Activated CD4-positive, alpha-beta T cell treated with anti-CD3 and anti-CD28 coated beads, Interleukin-2, amount 50 U/mL, for 16 hours (primary cell): Measurements from ENCODE around the gene C1RL.
"Not testable (repeated sequence)": the region's sequence is repeated elsewhere in the genome, so short reads cannot be mapped to it uniquely, and the experiment has no call there.

ENCODE experiments used
- DNase-seq: peaks from one replicate; pipeline ENCODE4 v3.0.0-alpha.2; 2020

The C1RL gene

DNA sequence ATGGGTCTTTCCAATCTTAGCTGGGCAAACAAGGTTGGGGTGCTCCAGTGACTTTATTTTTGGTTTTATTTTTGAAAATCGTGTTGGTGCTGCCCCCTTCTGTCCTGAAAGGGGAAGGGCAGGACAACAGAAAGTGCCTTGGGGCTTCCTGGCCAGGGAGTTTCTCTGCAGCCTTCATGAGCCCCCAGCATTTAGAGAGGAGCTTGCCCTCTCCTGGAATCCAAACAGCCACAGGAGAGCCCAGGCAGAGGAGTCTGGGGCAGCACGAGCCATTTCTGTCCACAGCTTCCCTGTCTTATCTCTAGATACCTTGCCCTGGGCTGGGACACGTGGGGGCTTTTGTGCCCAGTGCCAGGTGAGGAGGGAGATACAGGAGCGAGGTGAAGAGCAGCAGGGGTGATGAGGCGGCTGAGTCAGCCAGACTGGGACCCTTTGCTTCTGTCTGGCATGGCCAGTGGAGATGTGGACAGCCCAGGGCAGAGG lies 4.4 kb upstream of the C1RL start:
- peak; percentile 57 for DNase-seq

DNA sequence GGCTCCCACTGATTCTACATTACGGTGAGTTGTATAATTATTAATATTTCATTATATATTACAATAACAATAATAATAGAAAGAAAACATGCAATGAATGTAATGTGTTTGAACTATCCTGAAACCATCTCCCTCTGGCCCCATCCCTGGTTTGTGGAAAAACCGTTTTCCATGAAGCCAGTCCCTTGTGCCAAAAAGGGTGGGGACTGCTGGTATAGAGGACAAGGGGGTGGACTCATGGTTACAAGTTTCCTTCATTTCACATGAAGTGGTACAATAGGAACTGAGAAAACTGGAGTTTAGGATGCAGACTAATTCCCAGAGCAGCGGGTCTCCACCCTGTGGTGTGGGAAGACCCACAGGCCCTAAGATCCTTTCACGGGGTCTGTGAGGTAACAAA lies 3.0 kb upstream of the C1RL start:
- DNase-seq: no peak

DNA sequence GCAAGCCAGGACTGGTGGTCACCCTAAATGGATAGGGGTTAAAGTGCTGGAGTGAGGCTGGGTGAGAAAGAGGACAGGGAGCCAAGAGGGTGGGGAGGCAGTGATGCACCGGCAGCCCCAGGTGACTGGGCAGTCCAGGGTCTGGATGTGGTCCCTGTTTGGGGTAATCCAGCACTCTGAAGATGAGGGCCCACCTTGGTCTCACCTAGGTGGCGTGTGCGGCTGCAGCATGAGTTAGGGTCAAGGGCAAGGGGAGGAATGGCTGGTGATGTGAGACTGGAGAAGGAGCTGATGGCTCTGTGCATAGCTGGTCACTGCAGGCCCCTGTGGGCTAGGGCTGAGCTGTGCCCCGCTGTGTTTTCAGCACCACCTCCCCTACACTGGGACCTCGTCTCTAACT lies 1.6 kb upstream of the C1RL start:
- no peak for DNase-seq

DNA sequence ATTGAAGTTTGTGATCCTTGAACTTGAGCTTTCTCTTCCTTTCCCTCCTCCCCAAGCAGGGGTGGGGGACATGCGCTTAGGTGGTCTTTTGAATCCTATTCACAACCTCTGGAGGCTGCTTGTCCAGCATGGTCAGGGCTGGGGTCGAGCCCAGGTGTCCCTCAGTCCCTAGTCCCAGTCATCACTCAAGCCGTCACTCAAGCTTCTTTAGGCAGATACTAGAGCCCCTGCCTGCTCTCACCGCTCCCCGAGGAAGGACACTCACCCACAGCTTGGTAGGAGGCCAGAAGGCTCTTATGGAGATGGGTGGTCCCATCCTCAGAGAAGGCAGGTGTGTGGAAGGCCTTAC lies 532 bp upstream of the C1RL start:
- DNase-seq: no peak

DNA sequence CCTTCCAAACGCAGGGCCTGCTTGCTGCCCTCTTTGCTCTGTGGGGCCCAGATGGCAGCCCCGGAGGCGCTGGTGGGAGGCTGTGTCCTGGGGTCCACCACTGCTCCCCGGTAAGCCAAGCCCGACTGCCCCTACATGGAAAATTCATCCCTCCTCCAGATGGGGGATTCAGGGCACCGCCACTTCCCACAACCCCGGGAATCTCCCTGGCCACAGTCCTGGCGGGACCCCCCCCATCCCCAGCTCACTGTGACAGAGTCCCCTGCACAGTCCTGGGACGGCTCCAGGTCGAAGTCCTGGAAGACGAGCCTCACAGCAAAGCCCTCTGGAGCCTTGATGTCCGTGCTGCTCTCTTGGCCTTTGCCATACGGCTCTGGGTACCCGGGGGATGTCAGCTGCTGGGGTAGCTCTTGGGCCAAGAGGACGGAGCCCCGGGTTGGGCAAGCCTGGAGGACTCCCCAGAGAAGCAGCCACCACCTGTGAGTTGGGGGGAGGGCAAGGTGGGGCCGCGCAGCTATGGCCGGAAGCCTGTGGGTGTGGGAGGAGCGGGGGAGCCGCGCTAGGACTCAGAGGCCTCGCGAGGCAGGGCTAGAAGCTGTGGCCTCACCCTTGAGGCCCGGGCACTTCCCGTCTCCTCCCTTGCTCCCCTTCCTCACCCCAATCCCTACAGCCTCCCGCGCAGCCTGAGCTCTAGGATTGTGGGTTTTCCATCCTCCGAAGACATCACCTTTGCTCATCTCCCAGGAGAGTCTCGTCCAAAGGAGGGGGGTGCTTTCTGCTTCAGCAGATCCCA lies 815 bp downstream of the C1RL start:
- peak; percentile 86 for DNase-seq

DNA sequence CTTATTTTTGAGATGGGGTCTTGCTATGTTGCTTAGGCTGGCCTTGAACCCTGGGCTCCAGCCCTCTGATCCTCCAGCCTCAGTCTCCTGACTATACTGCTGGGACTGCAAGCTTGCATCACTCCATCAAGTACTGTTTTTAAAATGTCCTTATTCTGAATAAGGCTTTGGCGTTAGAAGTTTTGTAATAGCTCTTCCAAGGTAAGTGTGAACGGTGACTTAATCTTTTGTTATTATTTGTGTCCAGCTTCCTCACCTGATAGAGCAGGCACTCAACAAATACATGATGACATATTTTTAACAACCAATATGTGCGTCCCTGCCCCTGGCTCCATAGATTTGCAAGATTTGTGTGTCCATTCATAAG lies 1.4 kb downstream of the C1RL start:
- DNase-seq: peak; percentile 14

DNA sequence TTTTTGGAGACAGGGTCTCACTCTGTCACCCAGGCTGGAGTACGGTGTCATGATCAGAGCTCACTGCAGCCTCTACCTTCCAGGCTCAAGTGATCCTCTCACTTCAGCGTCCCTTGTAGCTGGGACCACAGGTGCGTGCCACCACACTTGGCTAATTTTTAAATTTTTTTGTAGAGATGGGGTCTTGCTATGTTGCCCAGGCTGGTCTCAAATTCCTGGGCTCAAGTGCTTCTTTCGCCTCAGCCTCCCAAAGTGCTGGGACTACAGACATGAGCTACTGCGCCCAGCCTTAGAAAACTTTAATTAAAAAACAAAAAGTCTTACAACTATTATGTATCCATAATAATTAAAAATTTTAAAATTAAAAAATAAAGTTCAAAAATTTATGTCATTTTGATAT lies 1.8 kb downstream of the C1RL start:
- DNase-seq: not testable (repeated sequence)

DNA sequence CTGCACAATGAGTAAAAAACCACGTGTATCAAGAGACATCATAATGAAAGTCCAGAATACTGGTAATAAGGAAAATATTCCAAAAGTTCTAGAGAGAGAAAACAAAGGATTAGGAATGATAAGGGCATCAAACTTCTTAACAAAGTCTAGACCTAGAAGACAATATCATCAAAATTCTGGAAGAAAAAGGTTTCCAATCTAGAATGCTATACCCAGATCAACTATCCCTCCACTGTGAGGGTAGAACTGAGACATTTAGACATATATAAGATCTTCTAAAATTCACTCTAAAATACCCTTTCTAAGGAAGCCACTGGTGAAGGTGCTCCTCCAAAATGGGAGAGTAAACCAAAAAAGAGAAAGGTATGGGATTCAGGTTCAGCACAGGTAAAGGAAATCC lies 2.9 kb downstream of the C1RL start:
- DNase-seq: no peak

DNA sequence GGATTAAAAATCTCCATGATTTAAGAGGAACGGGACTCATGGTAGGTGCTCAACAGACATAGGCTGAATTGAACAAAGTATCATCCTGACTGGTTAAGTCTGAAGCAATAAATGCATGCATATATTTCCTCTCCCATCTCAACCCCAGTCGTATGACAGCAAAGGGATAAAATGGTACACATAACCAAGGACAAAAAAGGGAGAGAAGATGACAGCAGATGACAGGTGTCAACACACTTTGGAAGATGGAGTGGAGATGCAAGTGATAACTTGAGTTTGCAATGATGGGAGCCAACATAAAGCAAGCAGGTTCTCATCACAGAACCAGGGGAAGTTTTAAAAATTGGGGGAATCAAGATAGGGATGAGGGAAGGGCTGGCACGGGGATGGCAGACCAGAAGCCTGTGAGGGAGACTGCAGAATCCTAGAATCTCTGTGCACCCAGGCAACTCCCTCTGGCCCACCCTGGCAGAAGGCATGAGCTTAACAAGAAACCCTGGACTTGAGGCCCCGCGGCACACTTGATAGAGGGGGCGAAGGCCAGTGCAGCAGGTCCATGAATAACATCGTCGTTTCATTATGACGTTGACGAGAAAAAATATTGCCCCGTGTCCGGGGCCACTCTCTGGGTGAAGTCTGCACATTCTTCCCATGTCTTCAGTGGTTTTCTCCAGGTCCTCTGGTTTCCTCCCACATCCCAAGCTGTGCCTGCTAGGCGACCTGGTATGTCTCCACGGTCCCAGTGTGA lies 5.0 kb downstream of the C1RL start:
- DNase-seq: no peak

DNA sequence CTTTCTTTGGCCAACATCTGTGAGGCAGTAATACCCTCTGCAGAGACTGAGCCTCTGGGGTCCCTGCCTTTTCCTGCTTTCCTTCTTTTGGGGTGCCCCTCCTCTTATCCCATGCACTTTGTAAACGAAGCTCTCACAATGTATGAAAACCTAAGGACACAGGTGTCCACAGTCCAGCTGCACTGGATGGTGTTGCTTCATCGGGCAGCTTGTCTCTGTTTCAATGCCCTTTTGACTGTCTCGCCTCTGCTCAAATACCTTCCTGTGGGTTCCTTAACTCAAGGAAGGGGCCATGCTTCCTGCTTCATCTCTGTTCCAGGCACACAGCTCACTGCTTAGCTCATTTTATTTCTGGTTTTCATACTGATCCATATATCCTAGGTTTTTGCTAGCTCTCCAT lies 6.4 kb downstream of the C1RL start:
- DNase-seq: no peak

DNA sequence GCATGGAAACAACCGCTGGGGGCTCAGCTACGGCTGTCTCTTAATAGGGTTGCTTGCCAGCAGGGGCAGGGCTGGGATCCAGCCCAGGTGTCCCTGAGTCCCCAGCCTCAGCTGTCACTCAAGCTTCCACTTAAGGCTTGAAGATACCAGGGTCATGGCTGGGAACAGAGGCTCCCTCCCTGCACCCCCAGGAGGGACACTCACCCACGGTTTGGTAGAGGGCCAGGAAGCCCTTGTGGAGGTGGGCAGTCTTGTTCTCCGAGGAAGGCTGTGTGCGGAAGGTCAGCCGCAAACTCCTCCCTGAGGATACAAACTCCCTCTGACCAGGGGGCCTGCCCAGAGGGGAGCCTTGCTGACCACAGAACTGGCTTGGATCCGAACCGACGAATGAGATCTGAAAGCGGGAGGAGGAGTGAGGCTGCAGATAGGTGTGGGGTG lies 7.3 kb downstream of the C1RL start:
- DNase-seq: no peak

DNA sequence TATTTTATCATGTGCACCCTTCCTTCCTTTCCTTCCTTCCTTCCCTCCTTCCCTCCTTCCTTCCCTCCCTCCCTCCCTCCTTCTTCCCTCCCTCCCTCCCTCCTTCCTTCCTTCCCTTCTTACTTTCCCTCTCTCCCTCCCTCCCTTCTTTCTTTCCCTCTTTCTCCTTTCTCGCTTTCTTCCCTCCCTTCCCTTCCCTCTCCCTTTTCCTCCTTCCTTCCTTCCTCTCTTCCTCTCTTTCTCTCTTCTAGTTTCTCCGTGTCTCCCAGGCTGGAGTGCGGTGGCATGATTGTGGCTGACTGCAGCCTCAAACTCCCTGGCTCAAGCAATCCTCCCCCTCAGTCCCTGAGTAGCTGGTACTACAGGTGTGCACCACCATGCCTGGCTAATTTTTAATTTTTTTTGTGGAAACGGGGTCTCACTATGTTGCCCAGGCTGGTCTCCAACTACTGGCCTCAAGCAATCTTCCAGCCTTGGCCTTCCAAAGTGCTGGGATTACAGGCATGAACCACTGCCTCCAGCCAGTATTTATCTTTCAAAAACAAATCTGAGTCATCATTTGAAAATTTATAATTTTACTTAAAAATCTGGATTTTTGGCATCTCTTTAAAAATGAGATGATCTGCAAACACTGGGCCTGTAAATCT lies 7.8 kb downstream of the C1RL start:
- no peak for DNase-seq

DNA sequence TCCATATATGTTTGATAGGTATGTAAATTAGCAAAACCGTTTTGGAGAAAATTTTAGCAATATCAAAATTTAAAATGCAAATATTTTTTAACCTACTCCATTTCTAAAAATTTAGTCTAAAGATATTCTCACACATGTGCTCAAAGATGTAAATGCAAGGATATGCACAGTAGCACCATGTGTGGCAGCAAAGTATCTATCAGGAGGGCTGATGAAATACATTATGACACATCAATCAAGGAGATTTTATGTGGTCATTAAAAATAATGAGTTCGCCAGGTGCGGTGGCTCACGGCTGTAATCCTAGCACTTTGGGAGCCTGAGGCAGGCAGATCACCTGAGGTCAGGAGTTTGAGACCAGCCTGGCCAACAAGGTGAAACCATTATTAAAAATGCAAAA lies 8.8 kb downstream of the C1RL start:
- DNase-seq: no peak

DNA sequence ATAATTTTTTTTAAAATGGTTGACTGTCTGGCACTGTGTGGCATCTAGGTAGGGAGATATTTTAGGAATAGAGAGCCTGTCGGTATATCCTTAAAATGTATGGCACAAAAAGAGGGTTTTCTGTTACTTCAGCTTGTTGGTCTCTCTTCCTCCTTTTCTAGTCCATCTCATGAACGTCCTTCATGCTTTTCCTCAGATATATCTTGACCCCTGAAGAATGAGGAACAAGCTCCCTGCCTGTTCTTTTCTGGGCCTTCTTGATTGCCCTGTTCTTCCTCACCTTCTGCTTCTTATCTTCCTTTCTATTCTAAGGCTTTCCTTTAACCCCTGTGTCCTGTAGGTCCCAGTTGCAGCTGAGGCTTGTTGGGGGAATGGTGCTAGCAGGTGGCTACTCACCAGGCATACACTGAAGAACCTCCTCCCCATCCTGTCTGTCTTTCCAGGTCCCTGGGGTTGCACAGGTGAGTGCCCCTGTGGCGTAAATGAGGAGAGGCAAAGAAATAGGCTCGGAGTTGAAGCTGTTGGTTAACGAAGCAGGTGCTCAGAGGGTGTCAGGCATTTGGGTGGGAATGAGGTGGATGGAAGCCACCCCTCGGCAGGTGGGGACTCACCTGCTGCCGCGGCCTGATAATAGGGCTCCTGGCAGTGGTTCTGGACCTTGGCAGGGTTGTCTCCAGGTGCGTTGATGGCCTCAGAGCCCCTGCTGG lies 9.6 kb downstream of the C1RL start:
- no peak for DNase-seq

DNA sequence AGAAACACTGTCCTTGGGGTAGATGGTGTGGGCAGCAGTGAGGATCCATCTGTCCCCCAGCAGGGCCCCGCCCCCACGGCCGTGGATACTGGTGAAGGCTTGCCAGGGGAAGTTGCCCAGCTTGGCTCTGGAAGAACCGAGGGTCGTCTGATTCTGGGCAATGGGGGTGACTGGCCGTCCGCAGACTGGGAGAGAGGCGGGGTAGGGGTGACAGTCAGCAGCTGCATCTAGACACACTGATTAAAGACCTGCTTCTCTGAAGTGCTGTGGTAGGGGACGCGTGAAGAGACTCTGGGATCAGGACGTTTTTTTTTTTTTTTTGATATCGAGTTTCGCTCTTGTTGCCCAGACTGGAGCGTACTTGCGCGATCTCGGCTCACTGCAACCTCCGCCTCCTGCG lies 12.0 kb downstream of the C1RL start:
- DNase-seq: no peak

DNA sequence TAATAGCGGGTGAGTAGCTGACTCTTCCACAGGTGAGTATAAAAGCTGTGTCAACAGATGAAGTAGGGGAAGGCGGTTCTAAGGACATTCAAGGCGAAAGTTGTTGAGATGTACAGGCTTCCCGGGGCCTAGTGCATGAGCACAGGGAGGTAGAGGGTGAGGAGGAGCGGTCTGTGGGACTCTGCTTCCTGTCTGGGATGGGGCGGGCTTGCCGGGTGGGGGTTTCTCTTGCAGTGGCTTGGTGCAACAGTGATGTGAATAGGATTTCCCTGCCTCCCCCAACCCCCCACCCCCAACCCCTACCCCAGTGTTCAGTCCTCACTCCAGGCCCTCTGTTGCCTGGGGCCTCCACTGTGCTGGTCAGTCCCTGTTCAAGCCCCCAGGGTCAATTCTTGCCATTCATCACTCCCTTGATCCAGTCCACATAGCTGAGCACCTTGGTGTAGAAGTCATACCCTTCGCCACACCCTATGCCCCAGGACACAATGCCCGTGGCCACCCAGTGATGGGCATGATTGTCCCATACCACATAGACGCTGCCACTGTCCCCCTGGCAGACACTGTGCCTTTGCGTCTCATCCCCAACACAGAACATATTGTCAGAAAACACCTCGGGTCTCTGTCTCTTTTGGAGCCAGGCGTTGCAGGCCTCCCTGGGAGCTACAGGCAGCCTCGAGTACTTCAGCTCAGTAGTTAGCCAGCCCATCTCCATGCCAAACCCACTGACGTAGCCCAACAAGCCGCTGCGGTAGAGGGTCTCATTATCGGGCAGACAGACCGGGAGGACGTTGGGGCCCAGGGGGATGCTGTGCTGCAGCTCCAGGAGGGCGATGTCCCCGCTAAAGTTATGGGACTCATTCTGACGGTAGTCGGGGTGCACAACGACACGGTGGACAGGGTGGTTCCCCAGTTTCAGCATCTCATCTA lies 12.7 kb downstream of the C1RL start:
- no peak for DNase-seq

DNA sequence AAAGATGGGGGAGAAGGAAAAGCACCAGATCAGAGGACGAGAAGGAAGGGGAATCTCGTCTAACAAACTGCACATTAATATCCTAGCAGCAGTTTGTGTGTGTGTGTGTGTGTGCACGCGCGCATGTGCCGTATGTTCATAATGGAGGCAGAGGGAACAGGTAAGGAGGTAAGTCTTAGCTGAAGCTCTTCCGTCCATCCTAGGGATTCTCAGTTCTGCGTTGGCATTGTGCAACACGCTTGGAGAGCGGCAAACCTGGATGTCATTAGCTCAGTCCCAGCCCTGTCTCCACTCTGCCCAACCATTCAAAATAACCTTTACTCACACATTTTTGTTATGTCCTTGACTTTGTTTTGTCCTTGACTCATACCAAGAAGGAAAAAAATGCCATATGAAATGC lies 15.1 kb downstream of the C1RL start:
- no peak for DNase-seq

DNA sequence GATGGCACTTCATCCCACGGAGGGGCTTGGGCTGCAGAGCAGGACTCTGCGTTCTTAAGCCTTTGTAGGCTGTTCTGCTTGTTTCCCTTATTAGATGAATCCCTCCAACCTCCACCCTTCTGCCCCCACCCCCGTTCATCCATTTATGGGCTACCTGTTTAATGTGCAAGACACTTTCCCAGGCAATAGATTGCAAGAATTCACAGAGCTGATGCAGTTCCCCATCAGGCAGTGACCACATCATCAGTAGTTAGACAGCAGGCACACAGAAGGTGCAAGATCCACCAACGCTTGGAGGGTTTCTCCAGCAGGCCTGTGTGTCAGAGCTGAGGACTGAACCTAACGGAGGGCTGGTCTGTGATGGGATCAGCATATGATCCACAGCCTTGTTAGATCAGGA lies 15.5 kb downstream of the C1RL start:
- DNase-seq: no peak

DNA sequence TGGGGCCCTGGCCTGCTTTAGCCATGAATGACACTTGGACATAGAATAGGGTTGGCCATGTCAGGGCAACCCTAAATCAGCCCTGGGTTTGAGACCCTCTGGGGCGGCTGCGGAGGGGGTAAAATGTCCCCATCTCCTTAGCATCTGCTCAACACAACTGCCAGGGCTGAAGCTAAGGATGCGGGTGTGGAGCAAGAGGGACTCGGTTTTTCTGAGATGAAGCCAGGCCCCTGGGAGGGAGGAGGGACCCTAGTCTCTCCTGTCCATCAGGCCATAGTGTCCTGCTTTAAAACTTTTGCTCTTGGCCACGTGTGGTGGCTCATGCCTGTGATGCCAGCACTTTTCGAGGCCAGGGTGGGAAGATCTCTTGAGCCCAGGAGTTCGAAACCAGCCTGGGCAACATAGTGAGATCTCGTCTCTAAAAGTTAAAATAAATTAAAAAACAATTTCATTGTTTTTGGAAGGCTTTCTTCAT lies 16.0 kb downstream of the C1RL start:
- no peak for DNase-seq

DNA sequence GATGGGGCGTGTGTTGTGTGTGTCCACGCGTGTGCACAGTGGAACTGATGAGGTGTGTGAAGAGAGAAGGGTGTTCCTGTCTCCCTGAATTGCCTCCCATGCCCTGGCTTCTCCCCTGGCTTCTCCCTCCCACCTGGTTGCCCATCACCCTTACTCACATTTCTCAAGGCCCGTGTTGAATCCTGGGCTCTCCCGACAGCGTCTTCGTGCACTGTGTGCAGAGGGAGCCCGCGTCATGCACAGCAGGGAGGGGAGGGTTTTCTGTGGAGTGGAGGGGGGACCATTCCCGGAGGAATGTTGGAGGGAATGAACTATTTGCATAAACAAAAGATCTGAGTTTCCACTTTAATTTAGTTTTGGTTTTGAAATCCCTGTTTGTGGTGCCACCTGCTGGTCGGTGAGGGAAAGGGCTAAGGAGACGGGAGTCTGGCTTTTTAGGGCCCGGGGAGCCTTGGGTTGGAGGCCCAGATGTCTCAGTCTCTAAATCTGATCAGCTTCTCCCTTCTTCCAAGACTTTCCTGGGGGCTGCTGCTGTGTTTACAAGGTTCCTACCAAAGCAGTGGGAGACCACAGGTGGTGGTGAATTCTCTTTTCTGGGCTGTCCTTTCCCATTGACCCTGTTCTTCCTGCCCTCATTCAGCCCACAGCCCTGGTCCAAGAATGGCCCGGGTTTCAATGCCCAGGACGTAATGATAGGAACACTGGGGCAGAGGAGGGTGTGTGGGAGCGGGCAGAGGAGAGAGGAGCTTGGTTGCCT lies 16.6 kb downstream of the C1RL start, which contains the start of gene C1R:
Gene C1R, minus strand, starts transcription at position 217 of the 757 bp plus-strand sequence. Its CDS starts 57 bp downstream, at position 160.
- peak; percentile 65 for DNase-seq

DNA sequence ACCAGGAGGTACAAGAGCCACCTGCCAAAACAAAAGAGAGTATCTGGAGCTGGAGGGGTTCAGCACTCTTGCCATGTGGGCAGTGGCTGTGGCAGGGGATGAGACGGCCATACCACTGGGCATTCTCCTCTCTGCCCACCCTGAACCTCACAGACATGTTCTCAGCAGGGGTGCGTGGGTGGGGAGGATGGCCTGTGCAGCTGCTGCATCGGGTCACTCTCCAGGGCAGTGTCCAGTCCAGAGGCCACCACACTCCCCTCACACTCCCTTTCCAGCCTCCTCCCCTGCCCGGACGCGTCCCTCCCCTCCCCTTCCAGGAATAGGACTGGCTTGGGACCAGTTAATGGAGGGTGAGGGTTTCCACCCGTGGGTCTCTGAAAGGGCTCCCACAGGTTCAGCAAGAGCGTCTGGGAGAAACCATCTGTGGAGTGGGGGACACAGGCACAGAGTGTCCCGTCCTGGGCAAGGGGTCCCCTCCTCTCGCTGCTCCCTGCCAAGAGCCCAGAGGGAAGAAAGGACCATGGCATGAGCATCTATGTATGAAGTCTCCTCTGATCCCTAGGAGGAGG lies 17.3 kb downstream of the C1RL start:
- DNase-seq: no peak
